GM21825 (cell line): ENCODE measurements around the gene MRPL51.
A peak's percentile ranks its signal among the peaks of the same experiment; 100 is the strongest.

Experiments used
- ATAC-seq: cut with Tn5 transposase; IDR thresholded peaks from one replicate; pipeline ENCODE4 v1.9.1; 2021; ENCODE audit warnings: mild to moderate bottlenecking, moderate library complexity; ENCODE audit not compliant: unreplicated experiment

Gene MRPL51

GRCh38 chr12:6462234-6462995 is 30.6 kb downstream of the MRPL51 start:
- ATAC-seq, result no peak

- ATAC-seq, result peak; percentile 62
Measured at GRCh38 chr12:6461401-6462233, 31.4 kb downstream of the MRPL51 start.

- no peak for ATAC-seq
Measured at GRCh38 chr12:6460751-6461371, 32.2 kb downstream of the MRPL51 start.

- ATAC-seq, result no peak
Measured at GRCh38 chr12:6459004-6459337, 34.1 kb downstream of the MRPL51 start.

GRCh38 chr12:6458281-6459003 is 34.6 kb downstream of the MRPL51 start:
- ATAC-seq, result no peak

GRCh38 chr12:6457220-6457945 is 35.7 kb downstream of the MRPL51 start:
- ATAC-seq, result no peak

GRCh38 chr12:6452944-6453630 is 40.0 kb downstream of the MRPL51 start:
- ATAC-seq, result no peak

GRCh38 chr12:6452245-6452943 is 40.7 kb downstream of the MRPL51 start:
- no peak for ATAC-seq

GRCh38 chr12:6451348-6452244 is 41.5 kb downstream of the MRPL51 start, which contains the start of gene TAPBPL:
Gene TAPBPL (plus strand): TSS chr12:6452042. CDS start chr12:6452249, 207 bp downstream.
- ATAC-seq, result peak; percentile 66

- ATAC-seq, result no peak
Measured at GRCh38 chr12:6450869-6451347, 42.2 kb downstream of the MRPL51 start.

GRCh38 chr12:6450091-6450868 is 42.8 kb downstream of the MRPL51 start:
- ATAC-seq, result no peak

- ATAC-seq, result no peak
Measured at GRCh38 chr12:6444704-6445688, 48.1 kb downstream of the MRPL51 start, which contains the start of gene CD27. Gene CD27 (plus strand): TSS chr12:6444955. CDS start chr12:6445096, 141 bp downstream.

GRCh38 chr12:6444031-6444430 is 49.0 kb downstream of the MRPL51 start:
- no peak for ATAC-seq

- ATAC-seq, result peak; percentile 39
Measured at GRCh38 chr12:6443361-6443983, 49.6 kb downstream of the MRPL51 start.

- ATAC-seq, result no peak
Measured at GRCh38 chr12:6442836-6443235, 50.2 kb downstream of the MRPL51 start.
